HCT116 (cell line): ENCODE data around the gene ARHGAP42.

Experiments
- CEBPB ChIP-seq: IDR thresholded peaks from 2 replicates; pipeline ENCODE4 v1.6.1; 2012; ENCODE audit warnings: low read depth
- CTCF ChIP-seq, 3 experiments: fragments of 200-600 bp in 1 of 3; sonication (generic) in 1 of 3; IDR thresholded peaks in 2 of 3; conservative IDR thresholded peaks in 1 of 3; 2 replicates each; pipeline ENCODE4 v1.5.1; 2012 to 2017; ENCODE audit warnings: low read depth in 2 of 3, low read length in 2 of 3, antibody characterized with exemption in 1 of 3, borderline replicate concordance in 1 of 3, control low read depth in 1 of 3, mild to moderate bottlenecking in 1 of 3, mixed read lengths in 1 of 3, mixed run types in 1 of 3, moderate library complexity in 1 of 3; ENCODE audit not compliant: insufficient read depth in 1 of 3
- EGR1 ChIP-seq: IDR thresholded peaks from 2 replicates; pipeline ENCODE4 v1.6.1; 2012; ENCODE audit warnings: low read depth
- ELF1 ChIP-seq: IDR thresholded peaks from 2 replicates; pipeline ENCODE4 v1.6.1; 2012; ENCODE audit warnings: low read depth, borderline replicate concordance
- EZH2 ChIP-seq: fragments of 200-600 bp; sonication (generic); IDR thresholded peaks from 2 replicates; pipeline ENCODE4 v1.6.1; 2017; ENCODE audit warnings: antibody characterized with exemption, mixed run types
- JUND ChIP-seq: IDR thresholded peaks from 2 replicates; pipeline ENCODE4 v1.6.1; 2012
- MAX ChIP-seq: IDR thresholded peaks from 2 replicates; pipeline ENCODE4 v1.6.1; 2012
- POLR2A ChIP-seq: IDR thresholded peaks from 2 replicates; pipeline ENCODE4 v1.7.0; 2011; ENCODE audit warnings: borderline replicate concordance; ENCODE audit not compliant: insufficient read depth, insufficient read length; ENCODE audit errors: extremely low read depth
- POLR2AphosphoS5 ChIP-seq: IDR thresholded peaks from 2 replicates; pipeline ENCODE4 v1.6.1; 2011; ENCODE audit warnings: mild to moderate bottlenecking, low read depth, low read length, moderate library complexity
- REST ChIP-seq: IDR thresholded peaks from 2 replicates; pipeline ENCODE4 v1.6.1; 2012; ENCODE audit warnings: low read depth
- SIN3A ChIP-seq: IDR thresholded peaks from 2 replicates; pipeline ENCODE4 v1.6.1; 2012; ENCODE audit warnings: low read depth
- SRF ChIP-seq: IDR thresholded peaks from 2 replicates; pipeline ENCODE4 v1.6.1; 2012; ENCODE audit warnings: low read depth
- ZBTB33 ChIP-seq: IDR thresholded peaks from 2 replicates; pipeline ENCODE4 v1.6.1; 2011; ENCODE audit warnings: mild to moderate bottlenecking, low read length, moderate library complexity; ENCODE audit not compliant: insufficient replicate concordance; ENCODE audit errors: extremely low read depth
- ZNF274 ChIP-seq: fragments of 200-500 bp; sonication (Bioruptor generic); IDR thresholded peaks from 2 replicates; pipeline ENCODE4 v1.6.1; 2014; ENCODE audit warnings: mild to moderate bottlenecking, low read depth, low read length, inconsistent platforms

GRCh38 chr11:100903284-100903683 lies 216.2 kb downstream of the ARHGAP42 start:
- TF ChIP-seq POLR2A (no peak), POLR2AphosphoS5 (no peak), CTCF (IDR thresholded peaks at IDR 0.05 in 2 of 3, conservative IDR thresholded peaks at IDR 0.05 in 1 of 3; ENCODE audit: borderline replicate concordance in 1 of 3, insufficient read depth in 1 of 3, low read depth in 2 of 3, low read length in 2 of 3) (no peak), SRF (no peak), EZH2 (no peak), ZNF274 (no peak), REST (no peak), JUND (no peak), CEBPB (no peak), ZBTB33 (no peak), ELF1 (no peak), MAX (no peak), EGR1 (no peak), SIN3A (no peak)
